ENCODE data around the gene MLXIP. TPM values are rescaled to one million over a fixed set of nuclear protein-coding genes. Genes with fewer than 3 reads are reported as not detected.
A peak's percentile ranks its signal among the peaks of the same experiment; 100 is the strongest.

The MLXIP gene
- total RNA-seq, 1 donor from 2014 or later, result 33.7 TPM

- no peaks in the 10 kb centered on the region for H3K9me3 Mint-ChIP-seq
- CTCF ChIA-PET, result no interaction called here
- intact Hi-C loops (cut with micrococcal nuclease), result no loop called here
- H3K36me3 Mint-ChIP-seq (ENCODE audit: low read depth), result no peaks in the 10 kb centered on the region
- H3K27me3 Mint-ChIP-seq, result no peaks in the 10 kb centered on the region
- no peak overlapping the region for H3K27ac Mint-ChIP-seq
- peaks cover 20% of the 10 kb centered on the region for H3K4me1 Mint-ChIP-seq
- H3K4me3 Mint-ChIP-seq, result no peak overlapping the region
- no peak for ATAC-seq (ENCODE audit: low read depth)
- no peak for TF ChIP-seq CTCF (IDR thresholded peaks at IDR 0.05)
- POLR2A ChIA-PET, result no interaction called here
- no peak for DNase-seq
Observed at GRCh38 chr12:122187466-122187865, 108.9 kb downstream of the MLXIP start.

GRCh38 chr12:122189626-122190475, 111.3 kb downstream of the MLXIP start:
- no peak for ATAC-seq (ENCODE audit: low read depth)
- ChIA-PET POLR2A (no interaction called here), CTCF (interaction anchor here (0.6 to 1.3 kb wide), 4 partner anchors 30 to 238 kb away, joined by 3 to 6 read pairs (median 4); no protein-coding TSS in a partner anchor)
- no peak for TF ChIP-seq CTCF (IDR thresholded peaks at IDR 0.05)
- Mint-ChIP-seq H3K4me1 (peaks cover 2% of the 10 kb centered on the region), H3K9me3 (peaks cover 3% of the 10 kb centered on the region), H3K36me3 (ENCODE audit: low read depth) (no peaks in the 10 kb centered on the region), H3K4me3 (no peak overlapping the region), H3K27me3 (no peaks in the 10 kb centered on the region), H3K27ac (no peak overlapping the region)
- intact Hi-C loops (cut with micrococcal nuclease), result loop anchor here (2.0 to 5.0 kb wide), 2 partner anchors 67 to 123 kb away; no protein-coding TSS in a partner anchor
- no peak for DNase-seq

- ChIA-PET CTCF (interaction anchor here (0.6 to 2.4 kb wide), 9 partner anchors 32 to 395 kb away, joined by 3 to 9 read pairs (median 4); no protein-coding TSS in a partner anchor), POLR2A (interaction anchor here (0.7 kb wide), 1 partner anchor 414 kb away, joined by 4 read pairs; no protein-coding TSS in a partner anchor)
- H3K4me3 Mint-ChIP-seq, result no peak overlapping the region
- peaks cover 8% of the 10 kb centered on the region for H3K9me3 Mint-ChIP-seq
- H3K36me3 Mint-ChIP-seq (ENCODE audit: low read depth), result no peaks in the 10 kb centered on the region
- TF ChIP-seq CTCF (IDR thresholded peaks at IDR 0.05), result no peak
- H3K27me3 Mint-ChIP-seq, result no peaks in the 10 kb centered on the region
- intact Hi-C loops (cut with micrococcal nuclease), result loop anchor here (1.0 to 5.0 kb wide), 5 partner anchors 60 to 273 kb away; partner anchors contain the start of gene CFAP251
- H3K4me1 Mint-ChIP-seq, result no peaks in the 10 kb centered on the region
- H3K27ac Mint-ChIP-seq, result no peak overlapping the region
- DNase-seq (peak; percentile 42), ATAC-seq (ENCODE audit: low read depth) (peak; percentile 92)
Observed at GRCh38 chr12:122190842-122191668, 112.5 kb downstream of the MLXIP start.

GRCh38 chr12:122192441-122192840, 113.9 kb downstream of the MLXIP start:
- no peaks in the 10 kb centered on the region for H3K4me1 Mint-ChIP-seq
- ATAC-seq (ENCODE audit: low read depth), result no peak
- TF ChIP-seq CTCF (IDR thresholded peaks at IDR 0.05), result no peak
- H3K4me3 Mint-ChIP-seq, result no peak overlapping the region
- CTCF ChIA-PET, result interaction anchor here (0.6 to 2.4 kb wide), 2 partner anchors 138 to 392 kb away, joined by 4 to 9 read pairs; no protein-coding TSS in a partner anchor
- peaks cover 4% of the 10 kb centered on the region for H3K27me3 Mint-ChIP-seq
- H3K9me3 Mint-ChIP-seq, result peaks cover 8% of the 10 kb centered on the region
- H3K36me3 Mint-ChIP-seq (ENCODE audit: low read depth), result no peaks in the 10 kb centered on the region
- no peak for DNase-seq
- POLR2A ChIA-PET, result interaction anchor here (0.6 kb wide), 1 partner anchor 1983 kb away, joined by 4 read pairs; no protein-coding TSS in a partner anchor
- intact Hi-C loops (cut with micrococcal nuclease), result loop anchor here (5.0 kb wide), 1 partner anchor 125 kb away; no protein-coding TSS in a partner anchor
- no peak overlapping the region for H3K27ac Mint-ChIP-seq

Measured in activated B cell treated with CpG ODN at 0.5 μM for 24 hours (primary cell).